ENCODE data around the gene CLRN2.
A peak's percentile ranks its signal among the peaks of the same experiment; 100 is the strongest.
"Not testable (repeated sequence)": the region's sequence is repeated elsewhere in the genome, so short reads cannot be mapped to it uniquely, and the experiment has no call there.

CLRN2 gene

GRCh38 chr4:17510582-17510981 lies 4.4 kb upstream of the CLRN2 start:
- DNase-seq: no peak

- no peak for DNase-seq
Observed at GRCh38 chr4:17511051-17511450, 3.9 kb upstream of the CLRN2 start.

GRCh38 chr4:17511509-17511949 lies 3.4 kb upstream of the CLRN2 start:
- peak; percentile 63 to 74 for DNase-seq

- DNase-seq: peak; percentile 82 to 85
Observed at GRCh38 chr4:17511950-17512795, 2.8 kb upstream of the CLRN2 start, which contains the start of gene QDPR. Gene QDPR, minus strand, starts transcription at chr4:17512090. Its CDS starts 36 bp downstream, at chr4:17512054.

GRCh38 chr4:17512973-17513665 lies 1.8 kb upstream of the CLRN2 start:
- no peak for DNase-seq

GRCh38 chr4:17515445-17516407 lies 761 bp downstream of the CLRN2 start:
- DNase-seq: no peak

- no peak for DNase-seq
Observed at GRCh38 chr4:17516980-17517379, 2.0 kb downstream of the CLRN2 start.

GRCh38 chr4:17517664-17518063 lies 2.7 kb downstream of the CLRN2 start:
- no peak for DNase-seq

- DNase-seq: no peak
Observed at GRCh38 chr4:17521595-17521994, 6.6 kb downstream of the CLRN2 start.

GRCh38 chr4:17523662-17524061 lies 8.7 kb downstream of the CLRN2 start:
- no peak for DNase-seq

- no peak for DNase-seq
Observed at GRCh38 chr4:17526695-17527477, 11.9 kb downstream of the CLRN2 start.

- no peak for DNase-seq
Observed at GRCh38 chr4:17528551-17529165, 13.7 kb downstream of the CLRN2 start.

GRCh38 chr4:17531538-17532285 lies 16.7 kb downstream of the CLRN2 start:
- no peak for DNase-seq

- no peak for DNase-seq
Observed at GRCh38 chr4:17534705-17535104, 19.7 kb downstream of the CLRN2 start.

- no peak for DNase-seq
Observed at GRCh38 chr4:17535242-17535641, 20.3 kb downstream of the CLRN2 start.

GRCh38 chr4:17535906-17536305 lies 20.9 kb downstream of the CLRN2 start:
- no peak for DNase-seq

- DNase-seq: not testable (repeated sequence)
Observed at GRCh38 chr4:17537060-17537459, 22.1 kb downstream of the CLRN2 start.

- peak; percentile 42 to 81 for DNase-seq
Observed at GRCh38 chr4:17544205-17544604, 29.2 kb downstream of the CLRN2 start.

GRCh38 chr4:17544831-17545234 lies 29.9 kb downstream of the CLRN2 start:
- peak; percentile 83 to 91 for DNase-seq

GRCh38 chr4:17545374-17546140 lies 30.6 kb downstream of the CLRN2 start:
- DNase-seq: no peak

Data from NCI-H2081 (cell line).